Endometrial microvascular endothelial cells (primary cell): Measurements from ENCODE around the gene ELMO1. TPM values are rescaled to one million over a fixed set of nuclear protein-coding genes. Genes with fewer than 3 reads are reported as not detected.

ENCODE experiments used
- in situ Hi-C: cut with HindIII; loops from 2 replicates; pipeline ENCODE4 v1.10.0; 2017; ENCODE audit warnings: low sequenced_read_pairs, low pct_unique_long_range_greater_than_20kb; ENCODE audit errors: inconsistent ontology term
- total RNA-seq: library from RNA; depleted of rRNA; stranded (reverse); fragments of >200 nt; gene quantifications from one replicate; pipeline ENCODE4 v1.2.3, GENCODE V29; 2015; ENCODE audit errors: inconsistent ontology term

The ELMO1 gene
- total RNA-seq, 1 donor from 2014 or later = 24.7 TPM

DNA sequence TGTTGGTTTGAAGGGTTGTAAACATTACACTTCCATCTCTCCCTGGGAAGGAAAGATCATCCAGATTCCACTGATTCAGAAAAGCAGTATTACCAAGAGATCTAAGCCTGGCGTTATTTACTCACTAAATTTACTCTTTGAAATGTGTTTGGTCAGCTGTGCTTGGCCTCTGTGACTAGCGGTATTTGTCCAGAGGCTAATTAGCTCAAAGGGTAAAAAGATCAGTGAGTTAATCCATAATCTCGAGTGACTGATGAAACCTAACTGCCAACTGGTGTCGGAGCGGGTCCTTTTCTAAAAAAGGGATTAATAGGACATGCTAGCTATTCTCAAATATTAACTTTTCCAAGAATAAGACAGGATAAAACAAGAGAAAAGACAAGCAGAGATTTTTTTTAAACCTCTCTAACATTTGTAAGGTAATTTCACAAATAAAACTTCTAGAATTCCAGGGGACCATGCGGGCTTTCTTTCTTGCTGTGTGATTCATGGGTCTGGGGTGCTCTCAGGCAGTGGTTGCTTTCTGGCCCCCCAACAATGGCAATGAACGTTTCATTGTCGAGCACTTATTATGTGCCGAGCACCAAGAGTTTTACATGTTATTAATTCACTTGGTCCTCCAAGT lies 477.0 kb downstream of the ELMO1 start:
- in situ Hi-C loops = no loop called here

DNA sequence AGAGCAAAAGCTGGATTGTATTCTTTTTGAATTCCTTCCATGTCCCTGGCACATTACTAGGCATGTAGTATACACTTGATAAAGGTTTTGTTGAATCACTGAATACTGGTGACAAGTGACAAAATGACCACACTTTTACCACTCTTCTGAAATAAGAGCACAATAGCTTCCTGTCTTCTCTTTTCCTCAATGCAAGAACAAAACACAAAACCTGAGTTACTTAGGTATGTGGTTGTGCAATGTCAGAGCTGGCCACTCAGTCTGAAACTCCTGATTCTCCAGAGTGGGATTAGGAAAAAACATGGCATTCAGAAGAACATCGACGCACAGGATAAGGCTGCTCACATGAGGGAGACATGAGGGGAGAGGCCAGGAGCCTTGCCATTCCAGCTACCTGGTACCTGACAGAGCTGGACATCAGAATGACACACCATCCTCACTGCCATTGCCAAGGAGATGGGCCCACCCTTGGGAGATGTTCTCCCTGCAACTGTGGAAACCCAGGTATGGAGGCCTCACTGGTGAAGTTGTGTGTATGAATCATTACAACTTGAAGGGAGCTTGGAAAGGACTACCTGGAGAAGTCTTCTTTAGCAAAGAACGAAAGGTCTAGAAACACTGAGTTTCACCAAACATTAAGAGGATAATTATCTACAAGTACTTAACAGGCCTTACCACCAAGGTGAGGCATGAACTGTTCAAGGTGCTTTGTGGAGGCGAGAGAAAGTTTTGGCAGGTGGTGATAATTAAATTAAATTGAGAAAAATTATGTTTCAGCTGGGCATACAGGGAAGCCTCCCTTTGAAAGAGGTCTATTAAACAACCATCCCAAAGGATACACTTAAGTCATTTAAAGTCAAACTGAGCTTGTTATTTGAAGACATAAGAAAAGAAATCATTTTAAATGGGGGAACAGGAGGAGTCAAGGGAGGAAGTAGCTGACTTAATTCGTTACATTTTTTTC lies 477.8 kb downstream of the ELMO1 start:
- in situ Hi-C loops = no loop called here

DNA sequence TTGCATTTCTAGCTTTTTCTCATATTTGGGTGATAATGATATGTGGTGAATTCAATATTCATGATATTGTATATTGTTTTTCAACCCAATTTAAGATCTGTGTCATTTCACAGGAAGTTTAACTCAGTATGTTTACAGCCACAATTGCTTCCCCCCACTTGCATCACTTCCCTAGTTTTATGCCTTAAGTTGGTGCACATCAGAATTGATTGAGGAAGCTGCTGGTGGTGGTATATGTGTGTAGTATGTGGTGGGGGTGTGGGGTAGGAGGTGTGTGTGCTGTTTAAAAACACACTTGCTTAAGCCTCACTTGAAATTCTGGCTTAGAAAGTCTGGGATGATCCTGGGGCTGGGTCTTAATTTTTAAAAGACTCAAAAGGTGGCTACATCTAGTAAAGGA lies 479.3 kb downstream of the ELMO1 start:
- in situ Hi-C loops = no loop called here

DNA sequence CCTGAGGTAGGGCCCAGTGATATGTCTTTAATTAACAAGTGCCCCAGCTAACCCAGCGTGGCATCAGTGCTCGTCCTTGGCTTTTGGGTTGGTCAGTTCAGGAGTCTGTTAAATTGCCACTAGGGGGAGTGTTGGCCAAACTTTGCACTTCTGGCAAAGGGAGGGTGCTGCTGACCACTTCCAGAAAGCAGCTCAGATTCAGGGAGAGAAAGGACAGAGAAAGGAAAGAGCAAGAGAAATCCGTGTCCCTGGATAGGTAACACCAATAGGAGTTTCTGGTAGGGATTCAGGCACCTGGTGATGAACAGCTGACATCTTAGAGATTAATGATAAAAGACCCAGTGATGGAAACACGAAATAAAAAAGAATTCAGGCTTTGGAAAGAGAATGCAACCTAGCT lies 481.3 kb downstream of the ELMO1 start:
- in situ Hi-C loops = no loop called here

DNA sequence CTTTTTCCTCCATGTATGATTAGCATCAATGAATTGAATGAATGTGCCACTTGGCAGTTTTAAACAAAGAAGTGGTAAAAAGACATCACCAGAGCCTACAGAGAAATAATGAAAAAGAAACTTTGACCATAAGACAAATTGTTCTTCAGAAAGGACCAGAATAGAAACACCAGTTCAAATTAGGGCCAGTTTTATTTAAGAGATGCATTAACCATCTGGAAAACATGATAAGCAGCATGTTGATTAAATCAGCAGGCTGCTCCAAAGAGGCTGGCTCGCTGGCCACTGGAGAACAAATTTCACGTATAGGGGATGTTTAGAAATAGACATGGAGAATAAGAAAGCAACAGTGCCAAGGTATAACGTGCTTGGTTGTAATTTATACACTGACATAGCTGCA lies 482.0 kb downstream of the ELMO1 start:
- in situ Hi-C loops = no loop called here

DNA sequence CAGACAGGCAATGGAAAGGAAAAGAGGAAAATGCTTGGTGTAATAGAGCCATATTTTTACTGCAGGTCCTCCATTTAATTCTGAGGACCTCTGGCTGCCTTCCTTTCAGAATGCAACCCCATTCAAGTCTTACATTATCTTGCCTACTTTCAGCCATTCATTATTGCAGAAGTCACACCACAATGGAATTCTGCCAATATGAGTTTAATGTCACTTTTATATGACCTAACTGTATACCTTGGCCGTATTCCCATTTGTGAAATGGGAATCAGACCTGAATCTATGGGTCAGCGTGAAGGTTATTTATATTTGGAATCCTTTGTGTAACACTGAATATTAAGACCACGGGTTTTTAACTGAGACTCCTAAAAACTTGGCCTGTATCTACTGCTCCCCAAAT lies 482.6 kb downstream of the ELMO1 start:
- in situ Hi-C loops = no loop called here

DNA sequence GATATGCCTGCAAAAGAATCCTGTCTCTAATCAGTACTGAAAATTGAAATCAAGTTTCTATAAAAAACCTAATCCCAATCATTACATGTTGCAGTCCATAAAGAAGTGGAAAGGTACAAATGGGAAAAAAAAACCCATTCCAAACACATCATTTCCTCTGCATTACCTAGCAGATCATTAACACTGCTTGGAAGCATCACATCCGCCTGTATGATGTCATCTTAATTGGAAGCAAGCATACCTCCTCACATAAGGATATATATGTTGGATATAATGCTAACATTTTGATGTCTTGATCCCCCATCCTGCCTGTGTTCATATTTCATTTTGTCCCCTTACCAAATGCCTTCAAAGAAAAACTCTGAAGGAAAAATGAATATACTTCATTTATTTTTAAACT lies 483.0 kb downstream of the ELMO1 start:
- in situ Hi-C loops = no loop called here

DNA sequence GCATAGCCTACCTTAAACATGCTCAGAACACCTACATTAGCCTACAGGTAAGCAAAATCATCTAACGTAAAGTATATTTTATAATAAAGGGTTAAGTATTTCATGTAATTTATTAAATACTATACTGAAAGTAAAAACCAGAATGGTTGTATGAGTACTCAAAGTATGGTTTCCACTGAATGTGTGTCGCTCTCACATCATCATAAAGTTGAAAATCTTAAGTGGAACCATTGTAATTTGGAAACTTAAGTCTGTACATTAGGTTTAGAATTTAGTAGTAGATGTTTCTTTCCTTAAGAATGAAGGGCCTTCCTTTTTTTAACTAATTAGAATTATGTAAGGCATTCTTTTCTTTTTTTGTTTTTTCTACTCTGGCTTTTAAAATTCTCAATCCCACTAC lies 484.4 kb downstream of the ELMO1 start:
- in situ Hi-C loops = no loop called here

DNA sequence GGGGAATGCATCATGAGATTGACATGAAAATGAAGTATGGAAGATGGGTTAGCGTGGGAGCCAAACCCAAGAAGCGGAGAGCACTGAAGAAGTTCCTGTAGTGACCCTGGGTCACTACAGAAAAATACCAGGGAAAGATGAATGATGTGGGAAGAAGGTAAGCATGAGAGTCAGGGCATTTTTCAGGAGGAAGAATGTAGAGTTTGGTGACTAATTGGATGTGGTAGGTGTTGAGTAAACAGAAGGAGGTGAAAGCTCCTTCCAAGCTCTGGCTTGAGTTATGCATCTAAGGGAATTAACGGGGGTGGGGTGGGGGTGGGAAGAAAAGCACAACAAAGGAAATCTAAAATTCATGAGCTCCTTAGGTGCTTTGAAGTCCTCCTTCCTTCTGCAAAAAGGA lies 486.3 kb downstream of the ELMO1 start:
- in situ Hi-C loops = no loop called here

DNA sequence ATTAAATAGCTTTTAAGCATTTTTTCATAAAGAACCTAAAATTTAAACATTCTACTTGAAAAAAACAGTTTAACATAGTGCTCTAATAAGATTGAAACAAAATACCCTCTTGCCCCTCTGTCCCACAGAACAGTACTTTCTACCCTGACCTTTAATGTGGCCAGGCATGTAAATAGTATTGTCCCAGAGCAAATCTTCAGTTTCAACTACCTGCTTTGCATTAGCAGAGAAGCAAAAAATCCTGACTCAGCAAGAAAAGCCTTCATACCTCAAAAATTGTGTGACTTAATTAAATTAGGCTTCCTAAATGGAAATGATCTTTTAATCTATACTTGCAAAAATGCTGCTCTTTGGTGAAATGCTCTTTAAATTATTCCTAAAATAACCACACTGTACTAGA lies 487.0 kb downstream of the ELMO1 start:
- in situ Hi-C loops = no loop called here

DNA sequence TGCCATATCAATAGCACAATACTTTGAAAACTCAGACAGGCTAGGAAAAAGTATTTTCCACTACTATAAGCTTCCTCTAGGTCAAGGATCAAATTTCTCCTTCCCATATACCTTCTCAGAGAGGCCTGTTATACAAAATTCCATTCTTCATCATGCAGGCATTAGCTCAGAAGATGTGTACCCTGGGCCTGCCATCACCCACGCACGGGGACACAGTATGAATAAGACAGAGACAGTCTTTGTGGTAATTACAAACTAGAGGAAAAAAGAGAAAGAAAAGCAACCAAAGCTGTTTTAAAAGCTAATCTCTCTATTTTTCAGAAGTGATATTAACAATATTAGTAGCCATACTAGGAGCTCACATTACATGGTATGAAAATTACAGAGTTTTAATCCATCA lies 487.6 kb downstream of the ELMO1 start:
- in situ Hi-C loops = no loop called here

DNA sequence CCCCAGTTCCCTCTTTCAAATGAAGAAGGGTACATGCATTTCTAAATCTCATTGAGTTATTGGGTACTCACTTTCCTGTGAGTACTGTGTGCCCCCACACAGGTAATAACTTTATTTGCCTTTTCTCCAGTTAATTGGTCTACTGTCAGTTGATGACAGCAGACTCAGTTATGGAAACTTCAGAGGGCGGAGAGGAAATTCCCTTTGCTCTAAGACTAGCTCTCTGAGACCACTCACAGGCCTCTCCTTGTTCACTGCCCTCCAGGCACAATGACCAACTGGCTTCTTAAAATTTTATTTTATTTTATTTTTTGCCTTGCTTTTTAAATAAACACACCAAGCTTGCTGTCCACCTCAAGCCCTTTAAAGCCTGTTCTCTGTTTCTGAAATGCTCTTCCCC lies 488.6 kb downstream of the ELMO1 start:
- in situ Hi-C loops = no loop called here

DNA sequence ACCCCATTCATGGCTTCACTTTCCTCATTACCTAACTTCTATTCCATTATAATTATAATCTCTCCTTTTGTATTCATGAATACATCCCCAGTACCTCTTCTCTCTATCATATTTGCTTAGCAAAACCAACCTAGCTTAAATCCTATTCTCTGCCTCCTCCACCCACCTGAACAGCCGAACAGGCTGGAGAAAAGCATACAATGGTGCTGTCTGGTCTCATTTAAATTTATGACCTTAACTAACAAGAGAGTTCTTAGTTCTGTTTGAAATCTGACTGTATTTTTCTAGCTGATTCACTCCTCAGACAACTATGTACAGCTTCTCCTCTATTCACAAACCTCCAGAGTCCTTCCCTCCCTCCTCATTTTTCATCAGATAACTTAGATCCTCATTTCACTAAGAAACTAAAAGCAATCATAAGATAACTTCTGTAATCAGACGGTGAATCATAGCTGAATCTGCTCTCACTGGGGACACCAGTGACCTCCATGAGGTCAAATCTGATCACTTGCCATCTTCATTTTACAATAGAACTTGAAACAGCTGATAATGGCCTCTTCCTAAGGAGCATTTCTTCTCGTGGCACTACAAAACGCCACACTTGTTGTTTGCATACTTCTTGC lies 490.4 kb downstream of the ELMO1 start:
- in situ Hi-C loops = no loop called here

DNA sequence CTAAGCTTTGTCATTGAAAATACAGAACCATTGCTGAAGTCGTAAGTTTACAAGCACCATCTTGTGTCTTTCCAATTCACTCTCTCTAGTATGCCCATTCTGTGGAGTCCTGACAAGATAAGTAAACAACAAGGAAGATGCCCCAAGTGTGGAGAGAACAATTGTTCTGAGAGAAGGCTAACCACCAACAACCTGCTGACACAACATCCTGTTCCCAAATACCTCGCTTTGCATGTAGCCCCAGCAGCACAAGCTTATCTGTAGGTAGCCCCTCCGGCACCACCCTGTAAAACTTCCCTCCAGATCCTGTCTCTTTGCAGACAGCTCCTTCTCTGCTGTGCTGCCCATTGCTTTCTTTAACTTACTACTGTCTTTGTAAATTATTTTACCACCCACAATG lies 491.0 kb downstream of the ELMO1 start:
- in situ Hi-C loops = no loop called here

DNA sequence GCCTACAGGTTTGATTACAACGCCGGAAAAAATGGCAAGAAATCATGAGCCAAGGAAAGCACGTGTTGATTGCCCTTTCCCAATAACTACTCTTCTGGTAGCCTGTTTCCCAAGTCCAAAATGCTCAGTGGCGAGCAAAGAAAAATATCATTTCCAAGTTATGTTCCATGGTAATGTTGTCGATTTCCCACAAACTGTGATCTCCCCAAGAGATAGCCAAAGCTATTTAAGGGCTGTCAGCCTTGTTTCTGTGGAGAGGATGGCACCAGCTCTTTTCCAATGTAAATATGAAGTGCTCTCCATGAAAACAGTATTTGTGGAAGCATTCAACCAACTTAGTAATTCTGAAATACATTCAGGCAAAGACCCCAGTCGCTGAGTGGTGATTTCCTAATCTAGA lies 491.9 kb downstream of the ELMO1 start:
- in situ Hi-C loops = no loop called here

DNA sequence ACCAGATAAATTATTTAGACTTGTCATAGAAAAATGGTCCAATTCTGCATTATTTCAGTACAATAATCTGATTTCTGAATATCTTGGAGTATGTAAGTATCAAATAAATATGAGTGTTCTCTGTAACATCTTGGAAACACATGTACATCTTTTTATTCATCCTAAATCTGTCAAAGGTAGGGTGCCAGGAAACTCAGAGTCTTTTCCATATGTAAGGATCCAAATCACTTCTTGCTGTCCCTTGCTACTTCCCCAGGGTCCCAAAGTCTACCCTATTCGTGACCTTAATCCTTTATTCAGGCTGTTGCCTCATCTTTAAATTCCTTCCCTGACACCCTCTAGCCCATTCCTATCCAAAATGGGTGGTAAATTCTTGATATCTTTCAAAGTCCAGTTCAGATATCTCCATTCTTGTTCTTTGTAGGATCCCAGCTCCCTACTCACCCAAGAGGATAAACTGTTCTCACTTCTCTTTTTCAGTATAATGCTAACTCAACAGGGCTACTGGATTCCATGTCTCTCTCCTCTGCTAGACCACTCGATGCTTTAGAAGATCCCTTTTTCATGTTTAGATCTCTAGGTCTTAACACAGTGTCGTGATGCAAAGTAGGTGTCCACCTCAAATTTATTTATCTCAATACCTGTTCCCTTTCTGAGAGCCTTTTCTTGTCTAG lies 493.1 kb downstream of the ELMO1 start:
- in situ Hi-C loops = no loop called here

DNA sequence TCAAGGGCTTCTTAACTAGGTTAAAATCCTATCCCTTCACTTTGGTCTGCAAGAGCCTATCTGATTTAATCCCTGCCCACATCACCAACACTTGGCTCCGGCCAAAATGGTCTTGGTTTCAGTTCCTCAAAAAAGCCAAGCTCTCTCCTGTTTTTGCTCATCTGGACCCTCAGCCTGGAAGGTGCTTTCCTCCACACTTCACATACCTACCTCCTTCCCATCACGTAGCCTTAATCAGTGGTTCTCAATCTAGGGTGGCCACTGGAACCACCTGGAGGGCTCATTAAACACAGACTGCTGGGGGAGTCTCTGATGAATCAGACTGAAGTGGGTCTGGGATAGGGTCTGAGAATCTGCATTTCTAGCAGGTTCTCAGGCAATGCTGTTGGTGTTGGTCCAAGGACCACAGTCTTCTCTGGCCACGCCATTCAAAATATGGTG lies 497.4 kb downstream of the ELMO1 start:
- in situ Hi-C loops = no loop called here

DNA sequence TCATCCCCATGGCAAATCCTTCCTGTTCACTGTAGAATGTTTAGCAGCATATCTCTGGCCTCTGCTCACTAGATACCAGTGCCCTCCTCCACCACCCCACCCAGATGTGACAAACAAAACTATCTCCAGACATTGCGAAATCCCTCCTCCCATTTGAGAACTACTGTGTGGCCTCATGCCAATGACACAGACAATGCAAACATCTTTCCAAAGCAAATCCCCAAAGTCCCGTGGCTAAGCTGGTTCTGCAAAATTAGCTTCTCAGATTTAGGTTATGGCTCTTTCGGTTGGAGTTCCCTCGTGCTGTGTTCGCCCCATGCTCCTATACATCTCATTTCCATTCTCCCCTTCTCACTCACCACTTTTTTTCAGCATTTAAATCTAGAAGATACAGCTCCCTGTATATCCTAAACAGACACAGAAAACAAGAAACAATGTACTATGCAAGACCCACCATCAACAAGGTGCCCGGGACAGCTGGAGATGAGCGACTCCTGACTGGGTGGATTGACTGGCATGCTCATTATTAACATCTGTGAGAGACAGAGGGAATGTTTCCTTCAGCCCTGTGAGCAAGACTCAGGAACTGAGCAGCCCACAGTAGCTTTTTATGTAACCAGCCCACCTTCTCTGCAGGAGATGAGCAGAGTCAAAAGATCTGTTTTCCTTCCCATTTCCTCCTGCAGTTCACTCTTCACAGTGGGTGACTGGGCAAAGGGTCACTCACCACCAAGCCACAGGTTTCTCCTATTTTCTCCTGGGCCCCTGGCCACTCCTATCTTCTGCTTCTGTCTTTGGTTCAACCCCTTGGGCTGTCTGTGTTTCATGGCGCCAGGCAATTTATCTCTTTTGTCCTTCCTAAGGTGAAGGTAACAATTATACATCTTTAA lies 498.7 kb downstream of the ELMO1 start:
- in situ Hi-C loops = no loop called here

DNA sequence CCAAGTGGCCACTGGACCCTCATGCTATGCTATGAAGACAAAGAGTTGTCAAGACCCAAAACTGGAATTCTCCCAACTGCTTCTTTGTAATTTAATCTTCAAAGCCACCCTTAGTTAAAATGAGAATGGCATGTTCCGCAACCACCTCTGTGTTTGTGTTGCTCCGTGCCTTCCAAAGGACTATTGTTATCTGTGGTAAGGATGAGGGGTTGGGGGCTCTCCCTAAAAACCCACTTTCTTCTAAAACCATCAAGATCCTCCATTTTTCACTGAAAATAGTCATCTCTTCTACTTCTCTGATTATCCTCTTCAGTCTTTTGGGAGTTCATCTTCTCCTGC lies 502.3 kb downstream of the ELMO1 start:
- in situ Hi-C loops = no loop called here
